ENCODE data around the gene CCDC149.

The CCDC149 gene

GRCh38 chr4:24824720-24825119 lies 88.1 kb downstream of the CCDC149 start:
- no peak for TF ChIP-seq CTCF (IDR thresholded peaks at IDR 0.05; ENCODE audit: low read length, missing control alignments)
- H3K4me3 ChIP-seq (replicated peaks; ENCODE audit: low read depth, low read length): no peak overlapping the region
- no peak for DNase-seq (ENCODE audit: low read depth)

GRCh38 chr4:24820541-24820940 lies 92.3 kb downstream of the CCDC149 start:
- H3K4me3 ChIP-seq (replicated peaks; ENCODE audit: low read depth, low read length): no peak overlapping the region
- no peak for DNase-seq (ENCODE audit: low read depth)
- TF ChIP-seq CTCF (IDR thresholded peaks at IDR 0.05; ENCODE audit: low read length, missing control alignments): no peak

DNA sequence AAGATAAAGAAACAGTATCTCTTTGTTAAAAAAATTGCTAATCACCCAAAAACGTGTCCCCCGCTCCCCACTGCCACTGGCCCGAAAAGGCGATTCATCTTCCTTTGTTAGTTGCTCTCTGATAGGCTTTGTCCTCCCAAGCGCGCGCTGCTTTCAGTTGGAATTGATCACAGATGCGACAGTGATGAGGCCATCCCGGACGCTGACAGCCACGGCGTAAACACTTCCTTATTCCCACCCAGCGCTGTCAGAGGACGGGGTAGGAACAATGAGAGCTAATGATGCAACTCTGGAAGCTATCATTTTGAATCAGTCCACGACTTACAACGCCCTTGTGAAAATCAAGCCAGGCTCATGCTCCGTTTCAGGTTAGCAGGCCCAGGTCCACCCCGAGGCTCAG lies 96.0 kb downstream of the CCDC149 start:
- DNase-seq (ENCODE audit: low read depth): no peak
- TF ChIP-seq CTCF (IDR thresholded peaks at IDR 0.05; ENCODE audit: low read length, missing control alignments): no peak
- no peak overlapping the region for H3K4me3 ChIP-seq (replicated peaks; ENCODE audit: low read depth, low read length)

- no peak overlapping the region for H3K4me3 ChIP-seq (replicated peaks; ENCODE audit: low read depth, low read length)
- TF ChIP-seq CTCF (IDR thresholded peaks at IDR 0.05; ENCODE audit: low read length, missing control alignments): no peak
- no peak for DNase-seq (ENCODE audit: low read depth)
Observed at GRCh38 chr4:24813732-24814131, 99.1 kb downstream of the CCDC149 start.

- no peak for DNase-seq (ENCODE audit: low read depth)
- H3K4me3 ChIP-seq (replicated peaks; ENCODE audit: low read depth, low read length): no peak overlapping the region
- no peak for TF ChIP-seq CTCF (IDR thresholded peaks at IDR 0.05; ENCODE audit: low read length, missing control alignments)
Observed at GRCh38 chr4:24810871-24811631, 101.8 kb downstream of the CCDC149 start.

GRCh38 chr4:24809815-24810405 lies 102.9 kb downstream of the CCDC149 start:
- peak; percentile 27 for DNase-seq (ENCODE audit: low read depth)
- H3K4me3 ChIP-seq (replicated peaks; ENCODE audit: low read depth, low read length): no peak overlapping the region
- no peak for TF ChIP-seq CTCF (IDR thresholded peaks at IDR 0.05; ENCODE audit: low read length, missing control alignments)

- no peak overlapping the region for H3K4me3 ChIP-seq (replicated peaks; ENCODE audit: low read depth, low read length)
- TF ChIP-seq CTCF (IDR thresholded peaks at IDR 0.05; ENCODE audit: low read length, missing control alignments): peak; percentile 12
- DNase-seq (ENCODE audit: low read depth): no peak
Observed at GRCh38 chr4:24809376-24809775, 103.5 kb downstream of the CCDC149 start.
